HepG2 (cell line): ENCODE measurements around the gene EEF1E1. TPM values are rescaled to one million over a fixed set of nuclear protein-coding genes. Genes with fewer than 3 reads are reported as not detected.

ENCODE experiments used
- ASH2L ChIP-seq: fragments of 300-600, 200-600 bp; sonication (generic); IDR thresholded peaks from 2 replicates; pipeline ENCODE4 v1.7.0; 2017; ENCODE audit warnings: low read depth, mild to moderate bottlenecking, moderate library complexity, mixed read lengths, low read length; ENCODE audit not compliant: insufficient read length
- BRCA1 ChIP-seq: sonication (generic); formaldehyde crosslinking; IDR thresholded peaks from 2 replicates; pipeline ENCODE4 v1.4.0; 2020; ENCODE audit warnings: missing genetic modification reagents
- GATAD1 ChIP-seq: IDR thresholded peaks from 2 replicates; pipeline ENCODE4 v1.6.1; 2016; ENCODE audit warnings: missing genetic modification reagents, missing compliant biosample characterization
- JUNB ChIP-seq: sonication (generic); formaldehyde crosslinking; IDR thresholded peaks from 2 replicates; pipeline ENCODE4 v1.8.0; 2022; ENCODE audit warnings: missing genetic modification reagents, mild to moderate bottlenecking, borderline replicate concordance
- KDM4B ChIP-seq: sonication (generic); formaldehyde crosslinking; IDR thresholded peaks from 2 replicates; pipeline ENCODE4 v1.4.0; 2020; ENCODE audit warnings: missing genetic modification reagents
- MEF2D ChIP-seq: sonication (generic); formaldehyde crosslinking; IDR thresholded peaks from 2 replicates; pipeline ENCODE4 v1.5.1; 2020; ENCODE audit warnings: mild to moderate bottlenecking, missing genetic modification reagents
- MLLT10 ChIP-seq: sonication (generic); formaldehyde crosslinking; IDR thresholded peaks from 2 replicates; pipeline ENCODE4 v1.4.0; 2020; ENCODE audit warnings: missing genetic modification reagents
- MXD4 ChIP-seq: IDR thresholded peaks from 2 replicates; pipeline ENCODE4 v1.6.1; 2016; ENCODE audit warnings: mild to moderate bottlenecking, missing biosample characterization, missing genetic modification reagents
- NCOA1 ChIP-seq: sonication (generic); formaldehyde crosslinking; IDR thresholded peaks from 2 replicates; pipeline ENCODE4 v1.9.0; 2021; ENCODE audit warnings: missing genetic modification reagents
- NFYB ChIP-seq: sonication (generic); formaldehyde crosslinking; IDR thresholded peaks from 2 replicates; pipeline ENCODE4 v1.4.0; 2020; ENCODE audit warnings: missing genetic modification reagents
- RFX5 ChIP-seq: IDR thresholded peaks from 2 replicates; pipeline ENCODE4 v1.6.1; 2011; ENCODE audit warnings: low read depth, low read length, improper control_type of control experiment
- SP140L ChIP-seq: sonication (generic); formaldehyde crosslinking; IDR thresholded peaks from 2 replicates; pipeline ENCODE4 v1.4.0; 2020; ENCODE audit warnings: missing genetic modification reagents, borderline replicate concordance
- TBP ChIP-seq: sonication (generic); formaldehyde crosslinking; IDR thresholded peaks from 2 replicates; pipeline ENCODE4 v1.5.0; 2020; ENCODE audit warnings: missing genetic modification reagents
- ZMYM2 ChIP-seq: sonication (generic); formaldehyde crosslinking; IDR thresholded peaks from 2 replicates; pipeline ENCODE4 v1.8.0; 2022; ENCODE audit warnings: mild to moderate bottlenecking, missing genetic modification reagents
- ZNF292 ChIP-seq: sonication (generic); formaldehyde crosslinking; IDR thresholded peaks from 2 replicates; pipeline ENCODE4 v1.8.1; 2022; ENCODE audit warnings: mild to moderate bottlenecking, low read depth, missing genetic modification reagents, borderline replicate concordance
- ZNF3 ChIP-seq: IDR thresholded peaks from 2 replicates; pipeline ENCODE4 v1.7.0; 2017; ENCODE audit warnings: inconsistent platforms
- ZNF468 ChIP-seq: sonication (generic); formaldehyde crosslinking; IDR thresholded peaks from 2 replicates; pipeline ENCODE4 v1.8.0; 2022; ENCODE audit warnings: mild to moderate bottlenecking, moderate library complexity, missing genetic modification reagents
- ZNF530 ChIP-seq: sonication (generic); formaldehyde crosslinking; IDR thresholded peaks from 2 replicates; pipeline ENCODE4 v1.5.0; 2020; ENCODE audit warnings: low read depth, mild to moderate bottlenecking, missing genetic modification reagents
- ZNF549 ChIP-seq: sonication (generic); formaldehyde crosslinking; IDR thresholded peaks from 2 replicates; pipeline ENCODE4 v1.5.0; 2020; ENCODE audit warnings: missing genetic modification reagents
- ZNF563 ChIP-seq: sonication (generic); formaldehyde crosslinking; IDR thresholded peaks from 2 replicates; pipeline ENCODE4 v1.8.0; 2022; ENCODE audit warnings: mild to moderate bottlenecking, moderate library complexity, missing genetic modification reagents
- ZNF570 ChIP-seq: sonication (generic); formaldehyde crosslinking; IDR thresholded peaks from 2 replicates; pipeline ENCODE4 v1.4.0; 2020; ENCODE audit warnings: mild to moderate bottlenecking, missing genetic modification reagents, borderline replicate concordance
- ZNF652 ChIP-seq: IDR thresholded peaks from 2 replicates; pipeline ENCODE4 v1.6.1; 2016; ENCODE audit warnings: low read depth, borderline replicate concordance
- ZNF782 ChIP-seq: sonication (generic); formaldehyde crosslinking; IDR thresholded peaks from 2 replicates; pipeline ENCODE4 v1.4.0; 2020; ENCODE audit warnings: missing genetic modification reagents, mild to moderate bottlenecking, borderline replicate concordance
- ZNF878 ChIP-seq: sonication (generic); formaldehyde crosslinking; IDR thresholded peaks from 2 replicates; pipeline ENCODE4 v1.8.1; 2023; ENCODE audit warnings: mild to moderate bottlenecking, missing genetic modification reagents, moderate library complexity
- polyA plus RNA-seq, 8 experiments: library from polyadenylated mRNA; depleted of rRNA in 3 of 8; stranded (reverse) in 7 of 8; unstranded in 1 of 8; fragments of >200 nt; fragmentation: Illumina TruSeq in 4 of 8; extraction: Trizol in 4 of 8; gene quantifications; 2 replicates each; pipeline versions ENCODE4 v1.2.1 to v1.2.3, GENCODE V29; 2011 to 2016; ENCODE audit warnings: low read depth in 4 of 8, missing spikeins in 1 of 8, mixed read lengths in 1 of 8; ENCODE audit not compliant: insufficient read depth in 1 of 8
- total RNA-seq, 5 experiments: library from RNA; depleted of rRNA; stranded (reverse); fragments of >200 nt; fragmentation: Illumina TruSeq; extraction: Trizol; gene quantifications; 2 replicates each; pipeline ENCODE4 v1.2.3, GENCODE V29; 2016; ENCODE audit warnings: low read depth in 1 of 5
- TF ChIP-seq, protein P1 (sequence below): IDR thresholded peaks from 2 replicates; pipeline ENCODE4 v1.6.1; 2016; ENCODE audit warnings: missing compliant biosample characterization, missing genetic modification reagents, borderline replicate concordance
- TF ChIP-seq, protein P2 (sequence below): IDR thresholded peaks from 2 replicates; pipeline ENCODE4 v1.6.1; 2012; ENCODE audit warnings: low read length, improper control_type of control experiment
- TF ChIP-seq, protein P3 (sequence below): sonication (generic); formaldehyde crosslinking; IDR thresholded peaks from 2 replicates; pipeline ENCODE4 v1.5.0; 2020; ENCODE audit warnings: missing genetic modification reagents
- TF ChIP-seq, protein P4 (sequence below): sonication (generic); formaldehyde crosslinking; IDR thresholded peaks from 2 replicates; pipeline ENCODE4 v1.5.0; 2020; ENCODE audit warnings: missing genetic modification reagents

EEF1E1 gene
- total and polyA plus RNA-seq, 2 of the 13 experiments (the other 11 are each of a cell fraction or from before 2014, with no cell fraction given) = 128 to 188 TPM

GRCh38 chr6:8085053-8085511 lies 17.3 kb downstream of the EEF1E1 start (continued):
- TF ChIP-seq KDM4B (CRISPR knock-in tag) = peak; percentile 84; the same call in 1 of the 2 replicates
- TF ChIP-seq, protein P1, sequence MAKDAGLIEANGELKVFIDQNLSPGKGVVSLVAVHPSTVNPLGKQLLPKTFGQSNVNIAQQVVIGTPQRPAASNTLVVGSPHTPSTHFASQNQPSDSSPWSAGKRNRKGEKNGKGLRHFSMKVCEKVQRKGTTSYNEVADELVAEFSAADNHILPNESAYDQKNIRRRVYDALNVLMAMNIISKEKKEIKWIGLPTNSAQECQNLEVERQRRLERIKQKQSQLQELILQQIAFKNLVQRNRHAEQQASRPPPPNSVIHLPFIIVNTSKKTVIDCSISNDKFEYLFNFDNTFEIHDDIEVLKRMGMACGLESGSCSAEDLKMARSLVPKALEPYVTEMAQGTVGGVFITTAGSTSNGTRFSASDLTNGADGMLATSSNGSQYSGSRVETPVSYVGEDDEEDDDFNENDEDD = no peak
- peak; percentile 78 for TF ChIP-seq GATAD1
- TF ChIP-seq, protein P2, sequence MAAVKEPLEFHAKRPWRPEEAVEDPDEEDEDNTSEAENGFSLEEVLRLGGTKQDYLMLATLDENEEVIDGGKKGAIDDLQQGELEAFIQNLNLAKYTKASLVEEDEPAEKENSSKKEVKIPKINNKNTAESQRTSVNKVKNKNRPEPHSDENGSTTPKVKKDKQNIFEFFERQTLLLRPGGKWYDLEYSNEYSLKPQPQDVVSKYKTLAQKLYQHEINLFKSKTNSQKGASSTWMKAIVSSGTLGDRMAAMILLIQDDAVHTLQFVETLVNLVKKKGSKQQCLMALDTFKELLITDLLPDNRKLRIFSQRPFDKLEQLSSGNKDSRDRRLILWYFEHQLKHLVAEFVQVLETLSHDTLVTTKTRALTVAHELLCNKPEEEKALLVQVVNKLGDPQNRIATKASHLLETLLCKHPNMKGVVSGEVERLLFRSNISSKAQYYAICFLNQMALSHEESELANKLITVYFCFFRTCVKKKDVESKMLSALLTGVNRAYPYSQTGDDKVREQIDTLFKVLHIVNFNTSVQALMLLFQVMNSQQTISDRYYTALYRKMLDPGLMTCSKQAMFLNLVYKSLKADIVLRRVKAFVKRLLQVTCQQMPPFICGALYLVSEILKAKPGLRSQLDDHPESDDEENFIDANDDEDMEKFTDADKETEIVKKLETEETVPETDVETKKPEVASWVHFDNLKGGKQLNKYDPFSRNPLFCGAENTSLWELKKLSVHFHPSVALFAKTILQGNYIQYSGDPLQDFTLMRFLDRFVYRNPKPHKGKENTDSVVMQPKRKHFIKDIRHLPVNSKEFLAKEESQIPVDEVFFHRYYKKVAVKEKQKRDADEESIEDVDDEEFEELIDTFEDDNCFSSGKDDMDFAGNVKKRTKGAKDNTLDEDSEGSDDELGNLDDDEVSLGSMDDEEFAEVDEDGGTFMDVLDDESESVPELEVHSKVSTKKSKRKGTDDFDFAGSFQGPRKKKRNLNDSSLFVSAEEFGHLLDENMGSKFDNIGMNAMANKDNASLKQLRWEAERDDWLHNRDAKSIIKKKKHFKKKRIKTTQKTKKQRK = no peak
- TF ChIP-seq TBP (CRISPR knock-in tag) = no peak
- peak; percentile 78 for TF ChIP-seq NCOA1
- no peak for TF ChIP-seq BRCA1 (CRISPR knock-in tag)
- TF ChIP-seq ZNF878 (CRISPR knock-in tag) = 0 out of 2 replicates have a peak, but pooled peaks have one; percentile 63
- no peak for TF ChIP-seq ZNF530 (CRISPR knock-in tag)
- TF ChIP-seq, protein P3, sequence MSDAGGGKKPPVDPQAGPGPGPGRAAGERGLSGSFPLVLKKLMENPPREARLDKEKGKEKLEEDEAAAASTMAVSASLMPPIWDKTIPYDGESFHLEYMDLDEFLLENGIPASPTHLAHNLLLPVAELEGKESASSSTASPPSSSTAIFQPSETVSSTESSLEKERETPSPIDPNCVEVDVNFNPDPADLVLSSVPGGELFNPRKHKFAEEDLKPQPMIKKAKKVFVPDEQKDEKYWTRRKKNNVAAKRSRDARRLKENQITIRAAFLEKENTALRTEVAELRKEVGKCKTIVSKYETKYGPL = no peak
- TF ChIP-seq MEF2D (CRISPR knock-in tag) = peak; percentile 99
- peak; percentile 98 for TF ChIP-seq JUNB
- TF ChIP-seq ZNF782 = no peak
- TF ChIP-seq ZMYM2 (CRISPR knock-in tag) = peak; percentile 73; the same call in 1 of the 2 replicates
- peak; percentile 73 for TF ChIP-seq ASH2L
- no peak for TF ChIP-seq ZNF549 (CRISPR knock-in tag)
- no peak for TF ChIP-seq ZNF563
- 0 out of 2 replicates have a peak, but pooled peaks have one; percentile 10 for TF ChIP-seq NFYB (CRISPR knock-in tag)
- TF ChIP-seq SP140L (CRISPR knock-in tag) = peak; percentile 73; the same call in 1 of the 2 replicates
- TF ChIP-seq MXD4 (CRISPR knock-in tag) = no peak
- no peak for TF ChIP-seq RFX5
- no peak for TF ChIP-seq MLLT10
- peak; percentile 73; the same call in 1 of the 2 replicates for TF ChIP-seq ZNF292 (CRISPR knock-in tag)
- 0 out of 2 replicates have a peak, but pooled peaks have one; percentile 43 for TF ChIP-seq ZNF3 (CRISPR knock-in tag)
- peak; percentile 68; the same call in 1 of the 2 replicates for TF ChIP-seq ZNF652 (CRISPR knock-in tag)
- no peak; the same call in 1 of the 2 replicates for TF ChIP-seq ZNF468
- no peak for TF ChIP-seq ZNF570 (CRISPR knock-in tag)
- TF ChIP-seq, protein P4, sequence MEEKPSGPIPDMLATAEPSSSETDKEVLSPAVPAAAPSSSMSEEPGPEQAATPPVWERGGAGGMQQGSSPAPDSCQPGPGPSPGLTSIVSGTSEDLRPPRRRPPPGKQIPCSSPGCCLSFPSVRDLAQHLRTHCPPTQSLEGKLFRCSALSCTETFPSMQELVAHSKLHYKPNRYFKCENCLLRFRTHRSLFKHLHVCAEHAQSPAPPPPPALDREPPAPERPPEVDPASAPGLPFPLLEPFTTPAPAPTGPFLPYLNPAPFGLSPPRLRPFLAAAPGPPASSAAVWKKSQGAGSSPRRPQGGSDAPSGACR (CRISPR knock-in tag) = peak; percentile 92
